Fibroblast of villous mesenchyme (primary cell): ENCODE data around the gene ZNF775. TPM values are rescaled to one million over a fixed set of nuclear protein-coding genes. Genes with fewer than 3 reads are reported as not detected.

Source experiments
- DNase-seq: peaks from one replicate; pipeline ENCODE4 v3.0.0-alpha.2; 2010; ENCODE audit warnings: low read depth
- H3K4me3 ChIP-seq: 2 replicates; pipeline ENCODE4 v1.5.1; 2011; ENCODE audit warnings: low read depth, mild to moderate bottlenecking, low read length
- CTCF ChIP-seq: IDR thresholded peaks from 2 replicates; pipeline ENCODE4 v1.5.1; 2012; ENCODE audit warnings: low read depth, mild to moderate bottlenecking, low read length; ENCODE audit not compliant: insufficient read depth
- total RNA-seq: library from RNA; depleted of rRNA; stranded (reverse); fragments of >200 nt; gene quantifications from 2 replicates; pipeline ENCODE4 v1.2.3, GENCODE V29; 2012

Gene ZNF775
- total RNA-seq, 1 donor, result 3.0 TPM

- no peak for DNase-seq
- TF ChIP-seq CTCF, result no peak
- H3K4me3 ChIP-seq, result no peak overlapping the region
These were observed 18.4 kb downstream of the ZNF775 start for GRCh38 chr7:150397346-150398107.

- peak; percentile 14 for DNase-seq
- H3K4me3 ChIP-seq, result no peak overlapping the region
- no peak for TF ChIP-seq CTCF
These were observed 19.2 kb downstream of the ZNF775 start for GRCh38 chr7:150398108-150398964.

- no peak overlapping the region for H3K4me3 ChIP-seq
- TF ChIP-seq CTCF, result no peak
- no peak for DNase-seq
These were observed 19.8 kb downstream of the ZNF775 start for GRCh38 chr7:150398965-150399320.

GRCh38 chr7:150399421-150400007, 20.4 kb downstream of the ZNF775 start:
- no peak overlapping the region for H3K4me3 ChIP-seq
- no peak for DNase-seq
- TF ChIP-seq CTCF, result no peak

- no peak for TF ChIP-seq CTCF
- peak; percentile 69 for DNase-seq
- H3K4me3 ChIP-seq, result no peak overlapping the region
These were observed 21.1 kb downstream of the ZNF775 start for GRCh38 chr7:150400008-150400787.

GRCh38 chr7:150400788-150401423, 21.8 kb downstream of the ZNF775 start:
- no peak overlapping the region for H3K4me3 ChIP-seq
- TF ChIP-seq CTCF, result no peak
- no peak for DNase-seq
